ENCODE data around the gene ZNF423. TPM values are rescaled to one million over a fixed set of nuclear protein-coding genes. Genes with fewer than 3 reads are reported as not detected.
A peak's percentile ranks its signal among the peaks of the same experiment; 100 is the strongest.

The ZNF423 gene
- total RNA-seq, 1 experiment from 2014 or later, result 11.1 TPM

- no peak for TF ChIP-seq EZH2 (IDR thresholded peaks at IDR 0.05; ENCODE audit: borderline replicate concordance, low read depth, low read length, poor library complexity, severe bottlenecking)
- TF ChIP-seq CTCF (conservative IDR thresholded peaks at IDR 0.05; ENCODE audit: low read depth, low read length), result no peak
- H3K9me3 ChIP-seq (ENCODE audit: low read depth, low read length, poor library complexity, severe bottlenecking), result no peaks in the 10 kb centered on the region
- ChIA-PET CTCF (no interaction called here), POLR2A (ENCODE audit: low non-redundant PET) (no interaction called here)
- H3K27me3 ChIP-seq (replicated peaks; ENCODE audit: insufficient read depth, low read depth, low read length, poor library complexity), result no peaks in the 10 kb centered on the region
- H3K36me3 ChIP-seq (ENCODE audit: insufficient read depth, low read length, poor library complexity, severe bottlenecking), result no peaks in the 10 kb centered on the region
- BruUV-seq (replicated peaks), result no TSS peak
- no peak overlapping the region for H3K27ac ChIP-seq (ENCODE audit: low read depth, low read length, poor library complexity, severe bottlenecking)
- no peak for DNase-seq (ENCODE audit: low spot score)
- H3K4me3 ChIP-seq (ENCODE audit: low read depth, low read length, poor library complexity, severe bottlenecking), result no peak overlapping the region
- peaks cover 28% of the 10 kb centered on the region for H3K4me1 ChIP-seq (ENCODE audit: insufficient read depth, low read length, poor library complexity, severe bottlenecking)
- intact Hi-C loops (cut with micrococcal nuclease; ENCODE audit: unreplicated experiment), result no loop called here
These were observed 324.5 kb downstream of the ZNF423 start for GRCh38 chr16:49531425-49531824.

GRCh38 chr16:49530427-49530970 lies 325.4 kb downstream of the ZNF423 start:
- intact Hi-C loops (cut with micrococcal nuclease; ENCODE audit: unreplicated experiment), result no loop called here
- BruUV-seq (replicated peaks), result no TSS peak
- DNase-seq (ENCODE audit: low spot score), result peak; percentile 63
- no peak overlapping the region for H3K4me3 ChIP-seq (ENCODE audit: low read depth, low read length, poor library complexity, severe bottlenecking)
- H3K27me3 ChIP-seq (replicated peaks; ENCODE audit: insufficient read depth, low read depth, low read length, poor library complexity), result no peaks in the 10 kb centered on the region
- ChIA-PET POLR2A (ENCODE audit: low non-redundant PET) (no interaction called here), CTCF (no interaction called here)
- TF ChIP-seq EZH2 (IDR thresholded peaks at IDR 0.05; ENCODE audit: borderline replicate concordance, low read depth, low read length, poor library complexity, severe bottlenecking) (no peak), CTCF (conservative IDR thresholded peaks at IDR 0.05; ENCODE audit: low read depth, low read length) (no peak)
- H3K27ac ChIP-seq (ENCODE audit: low read depth, low read length, poor library complexity, severe bottlenecking), result no peak overlapping the region
- H3K36me3 ChIP-seq (ENCODE audit: insufficient read depth, low read length, poor library complexity, severe bottlenecking), result no peaks in the 10 kb centered on the region
- no peaks in the 10 kb centered on the region for H3K9me3 ChIP-seq (ENCODE audit: low read depth, low read length, poor library complexity, severe bottlenecking)
- peaks cover 28% of the 10 kb centered on the region for H3K4me1 ChIP-seq (ENCODE audit: insufficient read depth, low read length, poor library complexity, severe bottlenecking)

- POLR2A ChIA-PET (ENCODE audit: low non-redundant PET), result no interaction called here
- Histone ChIP-seq H3K4me1 (ENCODE audit: insufficient read depth, low read length, poor library complexity, severe bottlenecking) (peaks cover 28% of the 10 kb centered on the region), H3K4me3 (ENCODE audit: low read depth, low read length, poor library complexity, severe bottlenecking) (no peak overlapping the region), H3K36me3 (ENCODE audit: insufficient read depth, low read length, poor library complexity, severe bottlenecking) (no peaks in the 10 kb centered on the region), H3K27me3 (replicated peaks; ENCODE audit: insufficient read depth, low read depth, low read length, poor library complexity) (no peaks in the 10 kb centered on the region), H3K27ac (ENCODE audit: low read depth, low read length, poor library complexity, severe bottlenecking) (no peak overlapping the region), H3K9me3 (ENCODE audit: low read depth, low read length, poor library complexity, severe bottlenecking) (no peaks in the 10 kb centered on the region)
- TF ChIP-seq EZH2 (IDR thresholded peaks at IDR 0.05; ENCODE audit: borderline replicate concordance, low read depth, low read length, poor library complexity, severe bottlenecking), result no peak
- no peak for TF ChIP-seq CTCF (conservative IDR thresholded peaks at IDR 0.05; ENCODE audit: low read depth, low read length)
- CTCF ChIA-PET, result no interaction called here
- intact Hi-C loops (cut with micrococcal nuclease; ENCODE audit: unreplicated experiment), result no loop called here
- BruUV-seq (replicated peaks), result no TSS peak
- DNase-seq (ENCODE audit: low spot score), result no peak
These were observed 326.4 kb downstream of the ZNF423 start for GRCh38 chr16:49529411-49530045.
